Measurements from ENCODE around the gene ADAT3. TPM values are rescaled to one million over a fixed set of nuclear protein-coding genes. Genes with fewer than 3 reads are reported as not detected.

The ADAT3 gene
- total RNA-seq, 2 donors from 2014 or later: 10.5 to 13.7 TPM

DNA sequence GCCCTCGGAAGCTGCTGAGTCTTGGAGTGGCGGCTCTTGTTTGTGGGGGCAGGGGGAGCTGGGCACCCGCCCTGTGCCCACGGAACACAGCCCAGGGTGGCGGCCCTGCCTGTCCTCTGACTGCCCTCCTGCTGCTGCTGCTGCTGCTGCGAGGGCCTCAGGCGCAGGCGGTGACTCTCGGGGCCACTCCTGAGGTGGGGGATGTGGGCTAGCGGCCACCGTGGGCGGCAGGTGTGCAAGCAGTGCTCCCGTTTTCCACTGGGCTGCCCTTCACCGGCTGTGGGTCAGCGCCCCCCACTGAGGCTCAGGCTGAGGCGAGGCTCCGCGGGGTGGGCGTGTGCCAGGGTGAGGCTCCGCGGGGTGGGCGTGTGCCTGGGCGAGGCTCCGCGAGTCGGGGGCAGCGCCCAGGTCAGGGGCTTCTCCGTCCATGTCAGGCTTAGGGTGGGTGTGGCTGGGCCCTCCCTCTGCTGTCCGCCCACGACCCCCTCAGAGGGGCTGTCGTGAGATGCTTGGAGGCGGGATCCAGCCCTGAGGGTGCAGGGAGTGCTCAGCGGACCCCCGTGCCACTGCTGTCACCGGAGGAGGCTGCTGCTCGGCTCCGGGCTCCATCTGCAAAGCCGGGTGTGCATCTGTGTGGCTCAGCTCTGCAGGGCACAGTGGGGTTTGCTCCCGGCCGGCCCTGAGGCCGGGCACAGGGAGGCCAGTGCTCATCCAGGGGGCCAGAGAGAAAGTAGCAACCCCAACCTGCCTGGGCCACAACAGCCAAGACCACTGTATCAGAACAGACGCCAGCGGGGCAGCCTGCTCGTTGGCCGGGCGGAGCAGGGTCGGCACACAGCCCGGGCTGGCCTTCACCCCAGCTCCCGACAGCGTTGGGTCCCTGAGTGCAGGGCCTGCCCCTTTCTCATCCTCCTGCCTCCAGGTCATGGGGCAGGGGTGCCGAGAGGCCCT lies 50.2 kb downstream of the ADAT3 start:
- 84 to 94% methylated on average over 9 to 31 of the region's 51 CpGs for whole genome bisulfite sequencing, 2 donors
- no peak for TF ChIP-seq CTCF (IDR thresholded peaks at IDR 0.05)
- no peak for TF ChIP-seq POLR2A (IDR thresholded peaks at IDR 0.05)
- H3K27ac ChIP-seq: no peak overlapping the region
- no peak for DNase-seq
- ATAC-seq: no peak
- no peaks in the 10 kb centered on the region for H3K9me3 ChIP-seq
- H3K36me3 ChIP-seq (replicated peaks in 1 of 2; ENCODE audit: insufficient read depth in 1 of 2, low read depth in 2 of 2): no peaks in the 10 kb centered on the region
- intact Hi-C loops (cut with DNase I): no loop called here
- H3K4me1 ChIP-seq: no peaks in the 10 kb centered on the region
- H3K27me3 ChIP-seq: no peaks in the 10 kb centered on the region
- no peak overlapping the region for H3K4me3 ChIP-seq

GRCh38 chr19:1956122-1956494 lies 50.9 kb downstream of the ADAT3 start:
- ATAC-seq: no peak
- Histone ChIP-seq H3K27ac (no peak overlapping the region), H3K9me3 (no peaks in the 10 kb centered on the region), H3K4me1 (no peaks in the 10 kb centered on the region), H3K36me3 (replicated peaks in 1 of 2; ENCODE audit: insufficient read depth in 1 of 2, low read depth in 2 of 2) (no peaks in the 10 kb centered on the region), H3K27me3 (no peaks in the 10 kb centered on the region), H3K4me3 (no peak overlapping the region)
- intact Hi-C loops (cut with DNase I): no loop called here
- DNase-seq: no peak
- 96 to 100% methylated on average over 3 to 12 of the region's 12 CpGs for WGBS, 2 donors
- no peak for TF ChIP-seq CTCF (IDR thresholded peaks at IDR 0.05)
- TF ChIP-seq POLR2A (IDR thresholded peaks at IDR 0.05): no peak

DNA sequence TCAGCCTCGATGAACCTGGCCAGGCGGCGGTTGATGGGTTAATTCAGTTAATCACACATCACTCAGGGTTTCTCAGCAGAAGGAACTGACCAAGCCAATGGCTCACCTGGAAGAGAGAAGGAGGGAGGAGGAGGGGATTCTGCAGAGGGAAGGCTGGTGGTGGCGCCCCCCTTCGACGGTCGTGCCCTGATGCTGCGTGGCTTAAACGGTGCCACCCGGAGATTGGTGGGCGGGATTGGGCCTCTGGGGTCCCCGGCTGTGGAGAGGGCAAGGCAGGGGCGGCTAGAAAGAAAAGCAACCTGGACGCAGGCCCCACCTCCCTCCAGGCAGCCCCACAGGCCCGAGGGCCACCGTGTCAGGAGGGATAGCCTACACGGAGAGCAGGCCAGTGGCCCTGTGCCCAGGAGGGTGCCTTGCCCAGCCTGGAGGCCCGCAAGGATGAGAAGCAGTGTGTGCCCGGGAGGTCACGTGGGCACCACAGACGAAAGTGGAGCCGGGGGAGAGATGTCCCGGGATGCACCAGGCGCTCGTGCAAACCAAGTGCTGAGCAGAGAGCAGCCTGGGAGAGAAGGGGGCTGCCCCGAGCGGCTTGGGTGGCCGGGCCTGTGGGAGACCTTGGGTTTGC lies 51.8 kb downstream of the ADAT3 start:
- 83 to 88% methylated on average over 14 to 26 of the region's 28 CpGs for WGBS, 2 donors
- H3K9me3 ChIP-seq: no peaks in the 10 kb centered on the region
- no peaks in the 10 kb centered on the region for H3K36me3 ChIP-seq (replicated peaks in 1 of 2; ENCODE audit: insufficient read depth in 1 of 2, low read depth in 2 of 2)
- no peaks in the 10 kb centered on the region for H3K27me3 ChIP-seq
- TF ChIP-seq POLR2A (IDR thresholded peaks at IDR 0.05) (no peak), CTCF (IDR thresholded peaks at IDR 0.05) (no peak)
- ATAC-seq: no peak
- no peak for DNase-seq
- no peaks in the 10 kb centered on the region for H3K4me1 ChIP-seq
- H3K27ac ChIP-seq: no peak overlapping the region
- no peak overlapping the region for H3K4me3 ChIP-seq
- intact Hi-C loops (cut with DNase I): no loop called here

- DNase-seq: no peak
- no peak for ATAC-seq
- TF ChIP-seq POLR2A (IDR thresholded peaks at IDR 0.05): no peak
- TF ChIP-seq CTCF (IDR thresholded peaks at IDR 0.05): no peak
- WGBS, 2 donors: 83 to 87% methylated on average over 6 to 34 of the region's 40 CpGs
- no peaks in the 10 kb centered on the region for H3K27me3 ChIP-seq
- no peak overlapping the region for H3K4me3 ChIP-seq
- no peaks in the 10 kb centered on the region for H3K36me3 ChIP-seq (replicated peaks in 1 of 2; ENCODE audit: insufficient read depth in 1 of 2, low read depth in 2 of 2)
- H3K4me1 ChIP-seq: no peaks in the 10 kb centered on the region
- H3K27ac ChIP-seq: no peak overlapping the region
- H3K9me3 ChIP-seq: no peaks in the 10 kb centered on the region
- intact Hi-C loops (cut with DNase I): no loop called here
Observed at GRCh38 chr19:1957562-1958248, 52.5 kb downstream of the ADAT3 start.
